ENCODE results near the gene ZNRF3. TPM values are rescaled to one million over a fixed set of nuclear protein-coding genes. Genes with fewer than 3 reads are reported as not detected.
A peak's percentile ranks its signal among the peaks of the same experiment; 100 is the strongest.

The ZNRF3 gene
- total and polyA plus RNA-seq, 8 donors: 2.4 to 6.8 (median 3.9) TPM

DNA sequence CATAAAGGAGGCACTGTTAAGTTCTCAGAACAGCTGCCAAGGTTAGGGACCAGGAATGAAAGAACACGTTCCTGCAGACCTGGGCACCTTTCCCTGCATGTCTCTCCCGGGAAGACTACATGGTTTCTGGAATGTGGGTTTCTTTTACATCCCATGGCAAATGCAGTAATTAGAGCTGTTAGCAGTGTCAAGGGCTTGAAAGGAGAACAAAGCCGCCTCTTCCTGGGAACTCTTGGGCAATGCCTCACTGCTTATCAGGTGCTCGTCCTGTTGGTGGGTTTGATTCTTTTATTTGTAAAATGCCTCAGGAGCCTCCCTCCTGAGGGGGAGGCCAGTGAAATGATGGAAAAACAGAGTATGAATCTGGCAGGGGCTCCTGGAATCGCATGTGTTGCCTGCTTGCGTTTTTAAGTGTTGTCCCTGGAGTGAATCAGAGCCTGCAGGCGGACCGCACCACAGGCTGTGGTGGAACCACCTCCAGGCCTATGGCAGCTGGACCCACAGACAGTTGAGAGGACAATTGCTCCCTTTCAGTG lies 179.0 kb downstream of the ZNRF3 start:
- 51 to 54% methylated on average over 8 of the region's 8 CpGs for WGBS, 2 donors
- Histone ChIP-seq H3K36me3 (no peaks in the 10 kb centered on the region), H3K4me3 (no peak overlapping the region), H3K27me3 (no peaks in the 10 kb centered on the region), H3K9me3 (no peaks in the 10 kb centered on the region), H3K27ac (no peak overlapping the region), H3K4me1 (no peaks in the 10 kb centered on the region)
- peak in 1 of 4 donors; percentile 29 for ATAC-seq
- DNase-seq: no peak
- intact Hi-C loops (cut with DNase I): no loop called here
- no peak for FAIRE-seq
- TF ChIP-seq, protein P1, sequence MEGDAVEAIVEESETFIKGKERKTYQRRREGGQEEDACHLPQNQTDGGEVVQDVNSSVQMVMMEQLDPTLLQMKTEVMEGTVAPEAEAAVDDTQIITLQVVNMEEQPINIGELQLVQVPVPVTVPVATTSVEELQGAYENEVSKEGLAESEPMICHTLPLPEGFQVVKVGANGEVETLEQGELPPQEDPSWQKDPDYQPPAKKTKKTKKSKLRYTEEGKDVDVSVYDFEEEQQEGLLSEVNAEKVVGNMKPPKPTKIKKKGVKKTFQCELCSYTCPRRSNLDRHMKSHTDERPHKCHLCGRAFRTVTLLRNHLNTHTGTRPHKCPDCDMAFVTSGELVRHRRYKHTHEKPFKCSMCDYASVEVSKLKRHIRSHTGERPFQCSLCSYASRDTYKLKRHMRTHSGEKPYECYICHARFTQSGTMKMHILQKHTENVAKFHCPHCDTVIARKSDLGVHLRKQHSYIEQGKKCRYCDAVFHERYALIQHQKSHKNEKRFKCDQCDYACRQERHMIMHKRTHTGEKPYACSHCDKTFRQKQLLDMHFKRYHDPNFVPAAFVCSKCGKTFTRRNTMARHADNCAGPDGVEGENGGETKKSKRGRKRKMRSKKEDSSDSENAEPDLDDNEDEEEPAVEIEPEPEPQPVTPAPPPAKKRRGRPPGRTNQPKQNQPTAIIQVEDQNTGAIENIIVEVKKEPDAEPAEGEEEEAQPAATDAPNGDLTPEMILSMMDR (IDR thresholded peaks at IDR 0.05): no peak

DNA sequence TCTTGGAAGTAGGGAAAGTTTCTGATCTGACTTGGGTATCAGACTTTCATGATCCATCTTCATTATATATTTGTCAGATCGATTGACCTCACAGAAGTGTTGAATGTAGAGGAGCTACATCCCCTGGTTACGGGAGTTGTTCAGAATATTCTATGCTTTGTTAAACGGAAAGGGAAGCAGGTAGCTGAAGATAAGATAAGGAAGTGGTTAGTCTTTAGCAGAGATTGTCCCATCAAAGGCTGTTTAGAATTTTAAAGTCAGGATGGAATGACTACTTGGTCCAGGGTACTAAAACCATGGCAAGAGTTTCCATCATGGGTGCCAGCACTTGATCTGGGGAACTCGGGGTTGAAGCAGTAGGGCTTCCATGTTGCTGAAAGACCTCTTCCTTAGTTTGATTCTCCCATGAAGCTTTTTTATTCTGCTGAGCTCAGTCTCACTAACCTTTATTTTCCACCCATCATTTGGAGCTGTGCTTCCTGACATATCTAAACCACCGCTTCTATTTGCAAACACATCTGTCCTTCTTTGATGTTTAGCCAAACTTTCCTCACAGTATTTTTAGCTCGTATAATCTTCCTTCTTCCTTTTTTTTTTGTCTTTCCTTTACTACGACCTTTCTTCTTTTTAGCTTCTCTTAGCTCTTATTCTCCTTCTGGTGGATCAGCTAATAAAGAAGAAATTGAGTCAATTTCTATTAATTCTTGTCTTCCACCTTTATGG lies 182.3 kb downstream of the ZNRF3 start:
- DNase-seq (no peak), FAIRE-seq (no peak), ATAC-seq (no peak)
- H3K27ac ChIP-seq: no peak overlapping the region
- intact Hi-C loops (cut with DNase I): no loop called here
- H3K27me3 ChIP-seq: no peaks in the 10 kb centered on the region
- WGBS, 2 donors: 34 to 43% methylated on average over 7 of the region's 7 CpGs
- no peaks in the 10 kb centered on the region for H3K36me3 ChIP-seq
- no peaks in the 10 kb centered on the region for H3K4me1 ChIP-seq
- H3K4me3 ChIP-seq: no peak overlapping the region
- no peaks in the 10 kb centered on the region for H3K9me3 ChIP-seq
- TF ChIP-seq, protein P1 (IDR thresholded peaks at IDR 0.05): no peak

DNA sequence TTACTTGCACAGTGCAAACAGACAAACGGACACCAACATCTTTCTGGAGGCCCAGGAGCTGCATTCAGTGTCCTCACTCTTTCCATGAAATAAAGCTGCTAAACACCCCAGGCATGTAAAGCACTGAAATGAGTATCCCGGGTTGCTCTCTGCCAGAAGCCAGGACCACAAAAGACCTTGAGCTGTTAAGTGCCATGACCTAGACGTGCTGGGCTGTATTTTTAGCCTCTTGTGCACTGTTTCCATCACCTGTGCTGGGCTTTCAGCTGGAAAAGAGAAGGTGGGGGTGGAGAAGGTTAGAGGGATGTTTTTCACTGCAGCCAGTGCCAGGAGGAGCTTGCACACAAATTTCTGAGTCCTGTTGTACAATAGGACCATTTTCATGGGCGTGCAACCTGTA lies 186.1 kb downstream of the ZNRF3 start:
- TF ChIP-seq, protein P1 (IDR thresholded peaks at IDR 0.05): no peak
- Histone ChIP-seq H3K4me3 (no peak overlapping the region), H3K36me3 (no peaks in the 10 kb centered on the region), H3K27ac (no peak overlapping the region), H3K4me1 (peaks cover 0 to 7% (median 0%) of the 10 kb centered on the region in 3 donors), H3K27me3 (no peaks in the 10 kb centered on the region), H3K9me3 (no peaks in the 10 kb centered on the region)
- FAIRE-seq: no peak
- intact Hi-C loops (cut with DNase I): no loop called here
- WGBS, 2 donors: 73 to 78% methylated on average over 4 of the region's 4 CpGs
- ATAC-seq: no peak
- DNase-seq: no peak

DNA sequence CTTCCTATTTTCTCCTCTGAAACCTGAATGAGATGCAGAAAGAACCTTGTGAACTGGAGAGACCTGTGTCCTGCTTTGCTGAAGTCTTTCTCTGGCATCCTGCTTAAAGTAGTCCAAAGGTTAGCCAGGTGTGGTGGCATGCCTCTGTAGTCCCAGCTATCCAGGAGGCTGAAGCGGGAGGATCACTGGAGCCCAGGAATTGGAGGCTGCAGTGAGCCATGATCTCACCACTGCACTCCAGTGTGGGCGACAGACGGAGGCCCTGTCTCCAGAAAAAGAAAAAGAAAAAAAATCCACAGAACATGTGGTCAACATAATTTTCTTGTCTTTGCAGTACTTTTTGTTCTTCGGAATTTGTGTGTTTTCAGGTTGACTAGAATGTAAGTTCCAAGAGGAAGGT lies 187.1 kb downstream of the ZNRF3 start:
- DNase-seq: no peak
- intact Hi-C loops (cut with DNase I): no loop called here
- FAIRE-seq: no peak
- H3K9me3 ChIP-seq: no peaks in the 10 kb centered on the region
- no peaks in the 10 kb centered on the region for H3K27me3 ChIP-seq
- no peaks in the 10 kb centered on the region for H3K36me3 ChIP-seq
- H3K4me1 ChIP-seq: peaks cover 0 to 7% (median 0%) of the 10 kb centered on the region in 3 donors
- H3K4me3 ChIP-seq: no peak overlapping the region
- TF ChIP-seq, protein P1 (IDR thresholded peaks at IDR 0.05): no peak
- ATAC-seq: no peak
- WGBS, 2 donors: 96 to 98% methylated on average over 4 of the region's 4 CpGs
- H3K27ac ChIP-seq: no peak overlapping the region
